DOHH2 (cell line): ENCODE data around the gene RAN.
A peak's percentile ranks its signal among the peaks of the same experiment; 100 is the strongest.

Experiments used
- H3F3A ChIP-seq: fragments of 200-600 bp; sonication (generic), shearing (Covaris generic); 2 replicates; pipeline ENCODE4 v1.6.0; 2016; ENCODE audit warnings: antibody characterized with exemption, mild to moderate bottlenecking; ENCODE audit not compliant: control insufficient read depth, insufficient read depth
- H3K27ac ChIP-seq: fragments of 200-600 bp; sonication (generic); 2 replicates; pipeline ENCODE4 v1.5.1; 2014; ENCODE audit warnings: low read depth, mild to moderate bottlenecking, low read length, moderate library complexity
- H3K27me3 ChIP-seq: fragments of 200-600 bp; sonication (generic); 2 replicates; pipeline ENCODE4 v1.6.1; 2014; ENCODE audit warnings: mild to moderate bottlenecking, low read length, mixed read lengths; ENCODE audit not compliant: control insufficient read depth
- H3K36me3 ChIP-seq: fragments of 200-600 bp; sonication (generic); 2 replicates; pipeline ENCODE4 v1.6.1; 2014; ENCODE audit warnings: mild to moderate bottlenecking, low read length, moderate library complexity, mixed read lengths; ENCODE audit not compliant: control insufficient read depth
- H3K4me1 ChIP-seq: fragments of 200-600 bp; sonication (generic); 2 replicates; pipeline ENCODE4 v1.6.1; 2014; ENCODE audit warnings: mild to moderate bottlenecking, low read length, mixed read lengths; ENCODE audit not compliant: control insufficient read depth
- H3K4me2 ChIP-seq: fragments of 200-600 bp; sonication (generic); 2 replicates; pipeline ENCODE4 v1.6.0; 2014; ENCODE audit warnings: mild to moderate bottlenecking, low read length, moderate library complexity
- H3K4me3 ChIP-seq: fragments of 200-600 bp; sonication (generic); 2 replicates; pipeline ENCODE4 v1.5.1; 2014; ENCODE audit warnings: mild to moderate bottlenecking, low read length, mixed read lengths
- H3K79me2 ChIP-seq: fragments of 200-600 bp; sonication (generic); 2 replicates; pipeline ENCODE4 v1.6.1; 2014; ENCODE audit warnings: mild to moderate bottlenecking, low read length, mixed read lengths; ENCODE audit not compliant: control insufficient read depth
- H3K9me2 ChIP-seq: fragments of 200-600 bp; sonication (generic); replicated peaks from 2 replicates; pipeline ENCODE4 v1.6.1; 2014; ENCODE audit warnings: mild to moderate bottlenecking, low read length, mixed read lengths; ENCODE audit not compliant: control insufficient read depth
- H3K9me3 ChIP-seq: fragments of 200-600 bp; sonication (generic); 2 replicates; pipeline ENCODE4 v1.6.1; 2014; ENCODE audit warnings: antibody characterized with exemption, low read length, mixed read lengths; ENCODE audit not compliant: control insufficient read depth, insufficient read depth
- H4K20me1 ChIP-seq: fragments of 200-600 bp; sonication (generic); 2 replicates; pipeline ENCODE4 v1.6.0; 2014; ENCODE audit warnings: low read depth, mild to moderate bottlenecking, antibody characterized with exemption, low read length, moderate library complexity; ENCODE audit not compliant: control insufficient read depth, insufficient read depth
- EZH2phosphoT487 ChIP-seq: fragments of 200-600 bp; sonication (generic); IDR thresholded peaks from 2 replicates; pipeline ENCODE4 v1.6.1; 2017; ENCODE audit warnings: borderline replicate concordance, mild to moderate bottlenecking, antibody characterized with exemption, low read length, moderate library complexity, mixed read lengths
- TF ChIP-seq, protein P1 (sequence below): fragments of 200-600 bp; sonication (generic); IDR thresholded peaks from one replicate; pipeline ENCODE4 v1.5.1; 2014; ENCODE audit warnings: antibody characterized with exemption, mild to moderate bottlenecking, low read depth, low read length; ENCODE audit not compliant: poor library complexity, severe bottlenecking

Gene RAN

DNA sequence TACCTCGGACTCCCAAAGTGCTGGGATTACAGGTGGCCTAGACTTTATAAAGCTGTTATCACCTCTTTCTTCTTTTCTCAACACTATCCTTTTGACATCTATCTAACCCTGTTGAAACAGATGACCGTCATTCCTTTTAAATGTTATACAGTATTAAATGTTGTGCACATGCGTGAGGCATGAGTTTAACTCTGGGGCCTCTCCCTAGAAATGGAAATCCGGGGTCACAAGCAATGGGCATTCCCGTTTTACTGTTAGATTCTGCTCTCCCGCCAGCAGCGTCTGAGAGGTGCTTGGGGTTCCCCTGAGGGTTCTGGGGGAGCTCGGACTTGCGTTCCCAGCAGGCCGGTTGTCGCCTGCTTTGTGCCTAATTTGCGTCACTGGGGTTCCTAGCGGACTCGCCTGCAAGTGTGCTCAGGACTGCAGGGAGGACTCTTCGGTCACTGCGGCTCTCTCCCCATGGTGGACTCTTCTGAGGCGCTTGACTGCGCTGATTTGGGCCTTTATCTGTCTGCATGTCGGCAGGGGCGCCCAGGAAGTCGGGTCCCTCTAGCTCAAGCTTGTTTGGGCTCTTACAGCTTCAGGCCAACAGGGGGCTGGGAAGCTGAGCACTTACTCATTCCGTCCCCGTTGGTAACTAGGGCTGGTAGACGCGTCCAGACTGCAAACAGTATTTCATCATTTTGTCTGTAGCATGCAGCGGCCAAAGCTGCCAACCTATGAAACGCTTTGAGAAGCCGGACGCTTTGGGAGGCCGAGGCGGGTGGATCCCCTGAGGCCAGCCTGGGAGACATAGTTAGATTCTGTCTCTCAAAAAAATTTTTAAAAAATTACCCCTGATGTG lies 1.2 kb upstream of the RAN start:
- Histone ChIP-seq H3K4me2 (peak overlapping the region; percentile 86), H3K27ac (peak overlapping the region; percentile 58), H3K4me3 (peak overlapping the region; percentile 79)

DNA sequence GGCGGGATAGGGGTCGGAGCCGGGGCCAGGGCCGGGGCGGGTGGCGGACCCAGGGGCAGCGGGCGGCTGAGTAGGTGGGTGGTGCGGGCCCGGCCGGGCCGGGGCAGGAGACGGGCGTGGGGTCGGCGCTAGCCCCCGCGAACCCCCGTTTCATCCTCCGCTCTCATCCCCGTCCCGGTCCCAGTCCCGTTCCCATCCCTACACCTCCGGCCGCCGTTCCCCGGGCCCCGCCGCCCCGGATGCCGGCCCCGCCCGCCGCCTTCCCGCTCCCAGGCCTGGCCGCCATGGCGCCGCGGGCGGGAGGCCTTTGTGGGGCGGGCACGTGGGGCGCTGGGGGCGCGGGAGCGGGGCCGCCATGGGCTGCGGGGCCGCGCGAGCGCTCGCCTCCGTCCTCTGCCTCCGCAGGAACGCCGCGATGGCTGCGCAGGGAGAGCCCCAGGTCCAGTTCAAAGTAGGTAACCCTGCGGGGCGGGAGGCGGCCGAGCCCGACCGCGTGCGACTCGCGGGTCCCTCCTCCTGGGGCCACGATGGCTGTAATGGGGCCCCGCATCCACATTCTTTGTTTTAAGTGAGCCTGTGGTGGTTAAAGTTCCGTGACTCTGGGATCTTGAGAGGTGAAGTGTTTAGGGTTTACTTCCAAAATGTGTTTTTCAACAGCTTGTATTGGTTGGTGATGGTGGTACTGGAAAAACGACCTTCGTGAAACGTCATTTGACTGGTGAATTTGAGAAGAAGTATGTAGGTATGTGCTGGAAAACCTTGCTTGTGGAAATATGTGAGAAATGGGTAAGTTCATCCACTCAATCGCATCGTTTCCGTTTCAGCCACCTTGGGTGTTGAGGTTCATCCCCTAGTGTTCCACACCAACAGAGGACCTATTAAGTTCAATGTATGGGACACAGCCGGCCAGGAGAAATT lies 572 bp downstream of the RAN start:
- H3K36me3 ChIP-seq = peaks cover 52% of the 10 kb centered on the region
- peak overlapping the region; percentile 64 for H3K27ac ChIP-seq
- peaks cover 34% of the 10 kb centered on the region for H4K20me1 ChIP-seq
- H3K9me2 ChIP-seq = no peaks in the 10 kb centered on the region
- peak overlapping the region; percentile 90 for H3K4me3 ChIP-seq
- no peak for TF ChIP-seq EZH2phosphoT487
- TF ChIP-seq, protein P1, sequence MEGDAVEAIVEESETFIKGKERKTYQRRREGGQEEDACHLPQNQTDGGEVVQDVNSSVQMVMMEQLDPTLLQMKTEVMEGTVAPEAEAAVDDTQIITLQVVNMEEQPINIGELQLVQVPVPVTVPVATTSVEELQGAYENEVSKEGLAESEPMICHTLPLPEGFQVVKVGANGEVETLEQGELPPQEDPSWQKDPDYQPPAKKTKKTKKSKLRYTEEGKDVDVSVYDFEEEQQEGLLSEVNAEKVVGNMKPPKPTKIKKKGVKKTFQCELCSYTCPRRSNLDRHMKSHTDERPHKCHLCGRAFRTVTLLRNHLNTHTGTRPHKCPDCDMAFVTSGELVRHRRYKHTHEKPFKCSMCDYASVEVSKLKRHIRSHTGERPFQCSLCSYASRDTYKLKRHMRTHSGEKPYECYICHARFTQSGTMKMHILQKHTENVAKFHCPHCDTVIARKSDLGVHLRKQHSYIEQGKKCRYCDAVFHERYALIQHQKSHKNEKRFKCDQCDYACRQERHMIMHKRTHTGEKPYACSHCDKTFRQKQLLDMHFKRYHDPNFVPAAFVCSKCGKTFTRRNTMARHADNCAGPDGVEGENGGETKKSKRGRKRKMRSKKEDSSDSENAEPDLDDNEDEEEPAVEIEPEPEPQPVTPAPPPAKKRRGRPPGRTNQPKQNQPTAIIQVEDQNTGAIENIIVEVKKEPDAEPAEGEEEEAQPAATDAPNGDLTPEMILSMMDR = no peak
- H3K4me1 ChIP-seq = peaks cover 54% of the 10 kb centered on the region
- H3K27me3 ChIP-seq = no peaks in the 10 kb centered on the region
- H3K9me3 ChIP-seq = no peaks in the 10 kb centered on the region
- peak overlapping the region; percentile 87 for H3K4me2 ChIP-seq
- H3F3A ChIP-seq = peaks cover 51% of the 10 kb centered on the region
- H3K79me2 ChIP-seq = peaks cover 40% of the 10 kb centered on the region

More for the DNA sequence above, 1.2 kb upstream of the RAN start:
- no peaks in the 10 kb centered on the region for H3K27me3 ChIP-seq
- H3K36me3 ChIP-seq = peaks cover 34% of the 10 kb centered on the region
- TF ChIP-seq, protein P1 = peak; percentile 61
- no peak for TF ChIP-seq EZH2phosphoT487
- H3F3A ChIP-seq = peaks cover 33% of the 10 kb centered on the region
- H3K4me1 ChIP-seq = peaks cover 40% of the 10 kb centered on the region
- H3K9me3 ChIP-seq = no peaks in the 10 kb centered on the region
- peaks cover 40% of the 10 kb centered on the region for H3K79me2 ChIP-seq
- H3K9me2 ChIP-seq = no peaks in the 10 kb centered on the region
- peaks cover 21% of the 10 kb centered on the region for H4K20me1 ChIP-seq

DNA sequence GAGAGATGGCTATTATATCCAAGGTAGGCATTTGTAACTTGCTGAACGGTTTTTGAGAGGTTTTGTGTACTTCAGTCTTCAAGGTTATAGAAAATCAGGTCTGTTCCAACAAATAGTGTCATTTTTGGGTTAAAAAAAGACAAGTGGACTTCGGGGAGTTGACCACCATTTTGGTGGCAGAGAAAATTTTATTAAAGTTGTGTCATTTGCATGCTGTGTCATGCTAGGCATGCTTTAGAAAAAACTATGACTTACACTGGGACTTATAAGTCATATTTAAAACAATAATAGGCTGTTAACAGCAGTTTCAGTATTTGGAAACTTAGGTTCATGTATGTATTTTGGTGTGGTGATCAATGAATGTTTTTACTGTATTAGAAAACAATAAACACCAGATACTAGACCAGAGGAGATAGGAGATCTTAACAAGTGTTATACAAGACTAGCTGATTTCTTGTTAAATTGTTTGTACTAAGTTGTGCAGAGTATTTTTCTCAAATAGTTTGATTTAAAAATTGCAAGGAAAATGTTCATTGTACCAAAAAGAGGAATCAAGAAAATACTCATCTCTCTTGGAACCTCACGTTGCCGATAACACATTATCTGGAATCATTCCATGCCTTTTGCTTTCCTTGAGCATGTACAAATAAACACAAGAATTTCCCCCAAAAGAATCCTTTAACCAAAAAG lies 1.4 kb downstream of the RAN start:
- peaks cover 35% of the 10 kb centered on the region for H4K20me1 ChIP-seq
- peaks cover 59% of the 10 kb centered on the region for H3F3A ChIP-seq
- TF ChIP-seq, protein P1 = no peak
- no peak for TF ChIP-seq EZH2phosphoT487
- H3K4me3 ChIP-seq = peak overlapping the region; percentile 90
- no peaks in the 10 kb centered on the region for H3K9me3 ChIP-seq
- peak overlapping the region; percentile 64 for H3K27ac ChIP-seq
- no peaks in the 10 kb centered on the region for H3K27me3 ChIP-seq
- H3K79me2 ChIP-seq = peaks cover 40% of the 10 kb centered on the region
- peak overlapping the region; percentile 87 for H3K4me2 ChIP-seq
- no peaks in the 10 kb centered on the region for H3K9me2 ChIP-seq
- H3K4me1 ChIP-seq = peaks cover 62% of the 10 kb centered on the region
- peaks cover 60% of the 10 kb centered on the region for H3K36me3 ChIP-seq
